HL-60 (cell line): Measurements from ENCODE around the gene CTSD.

Experiments
- CTCF ChIP-seq: IDR thresholded peaks from one replicate; pipeline ENCODE4 v1.5.1; 2011; ENCODE audit warnings: low read length, control low read depth, inconsistent platforms; ENCODE audit not compliant: insufficient read depth
- GABPA ChIP-seq: IDR thresholded peaks from 2 replicates; pipeline ENCODE4 v1.6.1; 2012; ENCODE audit warnings: low read depth
- POLR2AphosphoS5 ChIP-seq: IDR thresholded peaks from 2 replicates; pipeline ENCODE4 v1.6.1; 2012; ENCODE audit warnings: low read depth
- REST ChIP-seq: IDR thresholded peaks from 2 replicates; pipeline ENCODE4 v1.6.1; 2012; ENCODE audit warnings: low read depth; ENCODE audit not compliant: insufficient replicate concordance
- SPI1 ChIP-seq: IDR thresholded peaks from 2 replicates; pipeline ENCODE4 v1.6.1; 2012; ENCODE audit warnings: low read depth, mild to moderate bottlenecking, borderline replicate concordance

DNA sequence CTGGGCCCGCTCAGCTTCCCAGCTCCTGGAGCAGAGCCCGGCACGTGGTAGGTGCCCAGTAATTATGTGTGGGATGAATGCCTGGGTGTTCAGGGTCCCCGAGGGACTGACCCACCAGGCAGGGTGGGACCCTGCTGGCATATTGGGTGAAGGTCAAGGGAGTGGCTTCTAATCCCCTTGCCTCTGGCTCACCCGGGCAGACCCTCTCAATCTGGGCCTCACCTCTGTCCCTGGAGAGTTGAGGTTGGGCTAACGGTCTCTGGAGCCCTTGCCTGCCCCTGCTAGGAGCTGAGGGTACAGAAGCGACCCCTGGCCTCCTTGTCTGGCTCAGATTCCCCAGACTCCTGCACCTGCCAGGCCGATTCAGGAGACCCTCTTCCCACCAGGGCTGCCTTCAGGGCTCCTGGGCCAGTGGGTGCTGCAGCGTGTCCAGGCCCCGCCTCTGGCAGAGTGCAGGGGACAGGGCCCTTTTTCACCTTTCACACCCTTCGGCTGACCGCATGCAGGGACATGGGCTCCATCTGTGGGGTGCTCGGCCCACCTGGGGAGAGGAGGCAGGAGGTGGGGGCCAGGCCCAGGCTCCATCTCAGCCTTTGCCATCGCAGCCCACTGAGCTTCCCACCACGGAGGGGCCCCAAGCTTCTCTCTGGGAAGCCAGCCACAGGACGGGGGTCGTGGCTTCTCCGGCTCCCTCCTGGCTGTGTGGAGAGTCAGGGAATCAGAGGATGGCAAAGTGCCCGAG is 3.8 kb upstream of the CTSD start:
- TF ChIP-seq CTCF, result no peak
- no peak for TF ChIP-seq SPI1
- TF ChIP-seq POLR2AphosphoS5, result no peak
- TF ChIP-seq GABPA, result no peak
- TF ChIP-seq REST, result no peak
